ENCODE measurements around the gene NT5DC1.

- TF ChIP-seq, protein P1, sequence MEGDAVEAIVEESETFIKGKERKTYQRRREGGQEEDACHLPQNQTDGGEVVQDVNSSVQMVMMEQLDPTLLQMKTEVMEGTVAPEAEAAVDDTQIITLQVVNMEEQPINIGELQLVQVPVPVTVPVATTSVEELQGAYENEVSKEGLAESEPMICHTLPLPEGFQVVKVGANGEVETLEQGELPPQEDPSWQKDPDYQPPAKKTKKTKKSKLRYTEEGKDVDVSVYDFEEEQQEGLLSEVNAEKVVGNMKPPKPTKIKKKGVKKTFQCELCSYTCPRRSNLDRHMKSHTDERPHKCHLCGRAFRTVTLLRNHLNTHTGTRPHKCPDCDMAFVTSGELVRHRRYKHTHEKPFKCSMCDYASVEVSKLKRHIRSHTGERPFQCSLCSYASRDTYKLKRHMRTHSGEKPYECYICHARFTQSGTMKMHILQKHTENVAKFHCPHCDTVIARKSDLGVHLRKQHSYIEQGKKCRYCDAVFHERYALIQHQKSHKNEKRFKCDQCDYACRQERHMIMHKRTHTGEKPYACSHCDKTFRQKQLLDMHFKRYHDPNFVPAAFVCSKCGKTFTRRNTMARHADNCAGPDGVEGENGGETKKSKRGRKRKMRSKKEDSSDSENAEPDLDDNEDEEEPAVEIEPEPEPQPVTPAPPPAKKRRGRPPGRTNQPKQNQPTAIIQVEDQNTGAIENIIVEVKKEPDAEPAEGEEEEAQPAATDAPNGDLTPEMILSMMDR (conservative IDR thresholded peaks at IDR 0.05) = no peak
- TF ChIP-seq ZFX (IDR thresholded peaks at IDR 0.05) = no peak
Measured at GRCh38 chr6:116292553-116292952, 191.9 kb downstream of the NT5DC1 start.
